ENCODE measurements around the gene DNASE1L2. TPM values are rescaled to one million over a fixed set of nuclear protein-coding genes. Genes with fewer than 3 reads are reported as not detected.

Gene DNASE1L2
- total and polyA plus RNA-seq, 2 of the 4 experiments (the other 2 are of a cell fraction): 0.18 to 0.75 TPM

DNA sequence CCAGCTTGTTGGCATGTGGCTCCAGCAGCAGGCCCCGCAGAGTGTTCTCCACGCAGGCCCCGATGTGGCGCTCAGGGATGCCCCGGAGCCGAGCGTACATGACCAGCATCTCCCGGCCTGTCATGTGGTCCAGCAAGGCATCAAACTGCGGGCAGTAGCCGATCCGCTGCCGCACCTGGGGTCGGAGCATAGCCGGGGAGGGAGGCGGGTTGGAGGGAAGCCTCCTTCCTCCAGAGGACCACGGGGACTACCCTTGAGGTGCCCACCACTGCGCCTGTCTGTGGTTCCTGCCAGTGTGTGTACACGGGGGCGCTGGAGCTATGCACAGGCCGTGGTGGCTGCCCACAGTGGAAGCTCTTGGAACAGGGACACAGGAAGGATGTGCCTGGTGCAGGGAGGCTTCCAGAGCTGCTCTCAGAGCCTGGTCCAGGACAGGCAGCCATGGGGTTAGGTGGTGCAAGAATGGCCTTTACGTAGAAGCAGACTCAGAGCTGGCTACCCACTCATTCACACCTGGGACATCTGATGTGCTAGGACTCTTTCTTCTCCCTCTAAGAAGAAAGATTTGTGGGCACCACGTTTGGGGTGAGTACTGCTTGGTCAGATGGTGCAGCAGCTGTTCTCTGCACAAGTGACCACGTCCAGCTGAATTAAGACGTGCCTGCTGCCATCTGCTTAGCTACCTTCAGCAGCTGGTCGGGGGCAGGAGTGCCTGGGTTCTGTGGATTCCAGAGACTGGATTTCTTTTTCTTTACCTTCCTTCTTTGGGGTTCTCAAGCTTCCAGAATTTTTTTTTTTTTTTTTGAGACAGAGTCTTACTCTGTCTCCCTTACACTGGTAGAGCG lies 42.9 kb downstream of the DNASE1L2 start:
- Histone ChIP-seq H2BK20ac (ENCODE audit: low read depth, low read length) (no peak overlapping the region), H3K36me3 (ENCODE audit: control insufficient read depth, insufficient read depth, low read length) (no peaks in the 10 kb centered on the region), H3K9ac (ENCODE audit: low read depth, low read length) (no peak overlapping the region), H2BK15ac (ENCODE audit: low read depth, low read length) (no peak overlapping the region), H4K5ac (ENCODE audit: low read depth, low read length) (no peak overlapping the region), H3K27me3 (ENCODE audit: control insufficient read depth, insufficient read depth, low read length) (peaks cover 37% of the 10 kb centered on the region), H3K4me3 (ENCODE audit: insufficient read depth, low read depth, low read length) (no peak overlapping the region), H4K20me1 (ENCODE audit: insufficient read depth, low read length) (no peaks in the 10 kb centered on the region), H2AFZ (replicated peaks; ENCODE audit: low read length, poor library complexity) (no peak overlapping the region), H2BK120ac (ENCODE audit: low read depth, low read length) (no peak overlapping the region), H2BK5ac (ENCODE audit: low read depth, low read length, poor library complexity, severe bottlenecking) (no peak overlapping the region), H3K4me1 (ENCODE audit: control insufficient read depth, insufficient read depth, low read length) (no peaks in the 10 kb centered on the region), H4K91ac (ENCODE audit: insufficient read depth, low read depth, low read length) (no peak overlapping the region), H3K27ac (ENCODE audit: insufficient read depth, low read length) (no peak overlapping the region), H2AK5ac (ENCODE audit: low read depth, low read length) (no peak overlapping the region), H3K56ac (ENCODE audit: extremely low read depth, insufficient read depth, low read length) (no peak overlapping the region), H3K9me1 (ENCODE audit: insufficient read depth, low read length) (no peaks in the 10 kb centered on the region; the same call in 1 of the 2 replicates), H2AK9ac (replicated peaks; ENCODE audit: low read depth, low read length, poor library complexity) (no peak overlapping the region), H3K9me3 (ENCODE audit: control insufficient read depth, insufficient read depth, low read length) (no peaks in the 10 kb centered on the region), H3K4ac (ENCODE audit: low read depth, low read length) (no peak overlapping the region), H3K14ac (replicated peaks; ENCODE audit: low read depth, low read length) (no peak overlapping the region), H3K18ac (ENCODE audit: low read depth, low read length) (no peak overlapping the region), H3K79me1 (ENCODE audit: low read depth in 1 of 2, low read length in 2 of 2) (no peaks in the 10 kb centered on the region), H4K8ac (ENCODE audit: low read depth in 2 of 2, low read length in 2 of 2) (no peak overlapping the region), H3K23ac (ENCODE audit: low read depth, low read length) (no peak overlapping the region), H3K4me2 (ENCODE audit: low read depth, low read length) (no peak overlapping the region)
- dilution Hi-C loops (cut with HindIII; ENCODE audit: low sequenced_read_pairs, unreplicated experiment): no loop called here
- ChIA-PET POLR2A (ENCODE audit: unreplicated experiment) (interaction anchor here (0.5 kb wide), 1 partner anchor 158 kb away, joined by 4 read pairs; no protein-coding TSS in a partner anchor), CTCF (interaction anchor here (0.6 kb wide), 1 partner anchor 14 kb away, joined by 3 read pairs; no protein-coding TSS in a partner anchor)
- DNase-seq: no peak
- 85% methylated on average over 15 of the region's 26 CpGs; no CpG with 5 or more reads in 1 of the 2 experiments for WGBS, 2 experiments (ENCODE audit: extremely low coverage in 2 of 2, insufficient read length in 1 of 2)
- no TSS peak for BruUV-seq (replicated peaks)
- intact Hi-C loops (cut with micrococcal nuclease): no loop called here
- in situ Hi-C loops (cut with MboI; ENCODE audit: low sequenced_read_pairs): loop anchor here (10.0 kb wide), 1 partner anchor 146 kb away; the partner anchor contains the start of gene CCNF
- no peak for ATAC-seq (ENCODE audit: low read depth)
- TF ChIP-seq BHLHE40 (IDR thresholded peaks at IDR 0.05; ENCODE audit: low read depth, low read length) (no peak), CTCF (conservative IDR thresholded peaks at IDR 0.05; ENCODE audit: low read depth, low read length) (no peak), CHD1 (IDR thresholded peaks at IDR 0.05; ENCODE audit: low read depth, low read length) (no peak), MXI1 (IDR thresholded peaks at IDR 0.05; ENCODE audit: borderline replicate concordance, low read depth, low read length) (no peak), RCOR1 (IDR thresholded peaks at IDR 0.05; ENCODE audit: insufficient replicate concordance, low read length) (no peak), CEBPB (IDR thresholded peaks at IDR 0.05; ENCODE audit: low read depth, low read length) (no peak), MAFK (IDR thresholded peaks at IDR 0.05; ENCODE audit: low read depth, low read length) (no peak), FOS (IDR thresholded peaks at IDR 0.05; ENCODE audit: low read depth, low read length) (no peak), SMC3 (IDR thresholded peaks at IDR 0.05; ENCODE audit: low read depth, low read length) (no peak), ELK1 (IDR thresholded peaks at IDR 0.05; ENCODE audit: borderline replicate concordance, low read depth, low read length) (no peak), RAD21 (IDR thresholded peaks at IDR 0.05; ENCODE audit: low read length) (no peak), MAZ (IDR thresholded peaks at IDR 0.05; ENCODE audit: borderline replicate concordance, low read depth, low read length) (no peak), NFE2L2 (IDR thresholded peaks at IDR 0.05; ENCODE audit: low read depth, low read length) (no peak), POLR2A (IDR thresholded peaks at IDR 0.05; ENCODE audit: low read depth, low read length) (no peak)
- TF ChIP-seq, protein P1, sequence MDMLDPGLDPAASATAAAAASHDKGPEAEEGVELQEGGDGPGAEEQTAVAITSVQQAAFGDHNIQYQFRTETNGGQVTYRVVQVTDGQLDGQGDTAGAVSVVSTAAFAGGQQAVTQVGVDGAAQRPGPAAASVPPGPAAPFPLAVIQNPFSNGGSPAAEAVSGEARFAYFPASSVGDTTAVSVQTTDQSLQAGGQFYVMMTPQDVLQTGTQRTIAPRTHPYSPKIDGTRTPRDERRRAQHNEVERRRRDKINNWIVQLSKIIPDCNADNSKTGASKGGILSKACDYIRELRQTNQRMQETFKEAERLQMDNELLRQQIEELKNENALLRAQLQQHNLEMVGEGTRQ (IDR thresholded peaks at IDR 0.05; ENCODE audit: low read depth, low read length): no peak

All from IMR-90 (cell line).